H9 (cell line): ENCODE measurements around the gene CLOCK. TPM values are rescaled to one million over a fixed set of nuclear protein-coding genes. Genes with fewer than 3 reads are reported as not detected.

ENCODE experiments used
- DNase-seq: peaks from one replicate; pipeline ENCODE4 v3.0.0-alpha.2; 2017
- H2AFZ ChIP-seq: one replicate; pipeline ENCODE4 v1.6.1; 2013; ENCODE audit warnings: mild to moderate bottlenecking, low read length, control low read depth, moderate library complexity
- H2AK5ac ChIP-seq: 2 replicates; pipeline ENCODE4 v1.6.1; 2013; ENCODE audit warnings: low read length, control low read depth, mixed read lengths; ENCODE audit not compliant: insufficient read length
- H2BK120ac ChIP-seq: one replicate; pipeline ENCODE4 v1.6.1; 2013; ENCODE audit warnings: low read depth, mild to moderate bottlenecking, low read length, control low read depth, inconsistent platforms; ENCODE audit not compliant: poor library complexity, severe bottlenecking
- H2BK12ac ChIP-seq: 2 replicates; pipeline ENCODE4 v1.6.1; 2013; ENCODE audit warnings: low read length, control low read depth, mixed read lengths, low read depth; ENCODE audit not compliant: insufficient read length
- H2BK15ac ChIP-seq: 2 replicates; pipeline ENCODE4 v1.6.1; 2013; ENCODE audit warnings: low read depth, low read length, control low read depth
- H2BK20ac ChIP-seq: one replicate; pipeline ENCODE4 v1.6.1; 2013; ENCODE audit warnings: low read depth, mild to moderate bottlenecking, low read length, control low read depth, inconsistent platforms; ENCODE audit not compliant: poor library complexity, severe bottlenecking
- H2BK5ac ChIP-seq: 2 replicates; pipeline ENCODE4 v1.6.1; 2013; ENCODE audit warnings: low read length, control low read depth, mixed read lengths; ENCODE audit not compliant: insufficient read length
- H3K14ac ChIP-seq: 2 replicates; pipeline ENCODE4 v1.6.1; 2013; ENCODE audit warnings: low read length, control low read depth; ENCODE audit not compliant: insufficient read depth
- H3K18ac ChIP-seq: 2 replicates; pipeline ENCODE4 v1.6.1; 2013; ENCODE audit warnings: low read depth, mild to moderate bottlenecking, mixed read lengths, low read length, control low read depth; ENCODE audit not compliant: insufficient read length
- H3K23ac ChIP-seq: 2 replicates; pipeline ENCODE4 v1.6.1; 2013; ENCODE audit warnings: low read length, control low read depth, mixed read lengths, low read depth; ENCODE audit not compliant: insufficient read length
- H3K23me2 ChIP-seq: 2 replicates; pipeline ENCODE4 v1.6.1; 2013; ENCODE audit warnings: low read depth, mild to moderate bottlenecking, mixed read lengths, low read length, control low read depth; ENCODE audit not compliant: insufficient read length, poor library complexity, severe bottlenecking
- H3K27ac ChIP-seq: 2 replicates; pipeline ENCODE4 v1.5.1; 2013; ENCODE audit warnings: low read length, control low read depth, mixed read lengths, low read depth; ENCODE audit not compliant: insufficient read length
- H3K27me3 ChIP-seq: 2 replicates; pipeline ENCODE4 v1.6.1; 2013; ENCODE audit warnings: low read length, control low read depth, inconsistent platforms; ENCODE audit not compliant: insufficient read depth
- H3K4ac ChIP-seq: 2 replicates; pipeline ENCODE4 v1.6.1; 2013; ENCODE audit warnings: low read depth, mild to moderate bottlenecking, control low read depth, inconsistent platforms, low read length, moderate library complexity
- H3K4me1 ChIP-seq: 2 replicates; pipeline ENCODE4 v1.6.1; 2013; ENCODE audit warnings: low read length, control low read depth, inconsistent platforms; ENCODE audit not compliant: insufficient read depth
- H3K4me2 ChIP-seq: 2 replicates; pipeline ENCODE4 v1.6.1; 2013; ENCODE audit warnings: low read length, control low read depth, mixed read lengths; ENCODE audit not compliant: insufficient read length, insufficient read depth
- H3K56ac ChIP-seq: 2 replicates; pipeline ENCODE4 v1.6.1; 2013; ENCODE audit warnings: low read depth, mild to moderate bottlenecking, mixed read lengths, low read length, control low read depth; ENCODE audit not compliant: insufficient read length
- H3K79me1 ChIP-seq: 2 replicates; pipeline ENCODE4 v1.6.1; 2013; ENCODE audit warnings: low read depth, mild to moderate bottlenecking, moderate library complexity, low read length, control low read depth, inconsistent platforms; ENCODE audit not compliant: insufficient read depth, poor library complexity, severe bottlenecking
- H3K79me2 ChIP-seq: 2 replicates; pipeline ENCODE4 v1.6.1; 2013; ENCODE audit warnings: low read length, control low read depth, inconsistent platforms; ENCODE audit not compliant: insufficient read depth
- H3K9ac ChIP-seq: 2 replicates; pipeline ENCODE4 v1.6.1; 2013; ENCODE audit warnings: low read length, control low read depth, mixed read lengths; ENCODE audit not compliant: insufficient read length; ENCODE audit errors: extremely low read depth
- H3K9me3 ChIP-seq: one replicate; pipeline ENCODE4 v1.6.1; 2013; ENCODE audit warnings: low read depth, low read length, inconsistent platforms; ENCODE audit not compliant: control insufficient read depth
- H3T11ph ChIP-seq: one replicate; pipeline ENCODE4 v1.6.1; 2013; ENCODE audit warnings: mild to moderate bottlenecking, low read length, control low read depth, inconsistent platforms
- H4K20me1 ChIP-seq: one replicate; pipeline ENCODE4 v1.6.1; 2013; ENCODE audit not compliant: control insufficient read depth, insufficient read length, insufficient read depth
- H4K5ac ChIP-seq: 2 replicates; pipeline ENCODE4 v1.6.1; 2013; ENCODE audit warnings: low read depth, mild to moderate bottlenecking, mixed read lengths, low read length, control low read depth; ENCODE audit not compliant: insufficient read length
- H4K8ac ChIP-seq: replicated peaks from 2 replicates; pipeline ENCODE4 v1.6.1; 2013; ENCODE audit warnings: low read length, control low read depth, mixed read lengths, low read depth; ENCODE audit not compliant: insufficient read length
- H4K91ac ChIP-seq: 2 replicates; pipeline ENCODE4 v1.6.1; 2013; ENCODE audit warnings: low read depth, mild to moderate bottlenecking, moderate library complexity, mixed read lengths, low read length, control low read depth; ENCODE audit not compliant: insufficient read length
- H3K27ac Mint-ChIP-seq, 3 experiments: 2 replicates in 2 of 3; 3 replicates in 1 of 3; pipeline ENCODE4 v1.8.0; 2020 to 2021; ENCODE audit warnings: mixed read lengths in 3 of 3, mild to moderate bottlenecking in 1 of 3, moderate library complexity in 1 of 3
- H3K27me3 Mint-ChIP-seq: 2 replicates; pipeline ENCODE4 v1.8.0; 2021; ENCODE audit warnings: low read depth, mild to moderate bottlenecking, moderate library complexity, mixed read lengths
- H3K36me3 Mint-ChIP-seq, 3 experiments: 2 replicates in 2 of 3; 3 replicates in 1 of 3; pipeline ENCODE4 v1.8.0; 2020 to 2021; ENCODE audit warnings: low read depth in 3 of 3, mixed read lengths in 3 of 3; ENCODE audit not compliant: insufficient read depth in 1 of 3
- H3K4me1 Mint-ChIP-seq, 2 experiments: 2 replicates each; pipeline ENCODE4 v1.8.0; 2020; ENCODE audit warnings: mixed read lengths in 2 of 2
- H3K4me3 Mint-ChIP-seq, 2 experiments: 2 replicates in 1 of 2; 3 replicates in 1 of 2; pipeline ENCODE4 v1.8.0; 2020 to 2021; ENCODE audit warnings: mild to moderate bottlenecking in 2 of 2, mixed read lengths in 2 of 2, moderate library complexity in 1 of 2
- H3K9me3 Mint-ChIP-seq, 2 experiments: 2 replicates in 1 of 2; 3 replicates in 1 of 2; pipeline ENCODE4 v1.8.0; 2020; ENCODE audit warnings: mild to moderate bottlenecking in 2 of 2, mixed read lengths in 2 of 2, moderate library complexity in 1 of 2
- WGBS: extraction: QIAGEN DNeasy Blood & Tissue Kit; methylation state at CpG from one replicate; pipeline ENCODE4 v1.1.7; 2013; ENCODE audit warnings: missing lambda C conversion rate, low lambda C conversion rate, mixed read lengths; ENCODE audit not compliant: insufficient read length; ENCODE audit errors: extremely low coverage; 5-methylcytosine and 5-hydroxymethylcytosine counted together
- total RNA-seq: library from RNA; stranded (reverse); gene quantifications from 2 replicates; pipeline ENCODE4 v1.2.1, GENCODE V29; 2021
- TF ChIP-seq, protein P1 (sequence below): fragments of 200-600 bp; sonication (generic); conservative IDR thresholded peaks from 3 replicates; pipeline ENCODE4 v1.8.0; 2021; ENCODE audit warnings: antibody characterized with exemption, mild to moderate bottlenecking

CLOCK gene
- total RNA-seq, 1 experiment from 2014 or later = 16.2 TPM

DNA sequence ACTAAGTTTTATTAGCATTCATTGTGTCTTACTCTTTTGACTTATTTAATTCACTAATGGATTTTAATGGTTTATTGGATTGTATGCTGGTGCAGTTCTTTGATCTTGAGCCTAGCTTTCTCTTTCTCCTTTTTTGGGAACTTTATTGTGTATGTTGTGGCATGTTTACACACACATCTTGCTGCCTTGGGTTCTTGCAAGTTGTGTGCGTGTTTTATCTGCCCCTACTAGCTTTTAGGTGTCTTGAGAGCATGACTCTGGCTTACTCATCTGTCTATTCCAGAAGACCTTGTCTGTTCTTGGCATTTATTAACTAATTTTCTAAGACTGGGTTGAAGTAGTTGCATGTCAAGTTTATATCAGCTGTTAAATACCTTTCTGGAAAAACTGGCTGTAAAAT, 148.2 kb downstream of the CLOCK start:
- no peak overlapping the region for H2BK15ac ChIP-seq
- H2BK20ac ChIP-seq = no peak overlapping the region
- H3K56ac ChIP-seq = no peak overlapping the region
- H3K9ac ChIP-seq = peak overlapping the region; percentile 49
- no peak overlapping the region for H3K27ac ChIP-seq
- H3T11ph ChIP-seq = no peak overlapping the region
- DNase-seq = no peak
- H3K23me2 ChIP-seq = peaks cover 10% of the 10 kb centered on the region
- H4K8ac ChIP-seq = no peak overlapping the region
- H3K79me2 ChIP-seq = peaks cover 33% of the 10 kb centered on the region
- H2AFZ ChIP-seq = no peak overlapping the region
- no peak overlapping the region for H2AK5ac ChIP-seq
- Mint-ChIP-seq H3K9me3 (no peaks in the 10 kb centered on the region; a peak in 1 of 5 replicates), H3K27ac (no peak overlapping the region; a peak in 1 of 7 replicates), H3K27me3 (no peaks in the 10 kb centered on the region; the same call in 1 of the 2 replicates), H3K4me3 (peak overlapping the region; percentile 88 to 93), H3K4me1 (peaks cover 31 to 32% of the 10 kb centered on the region in 2 experiments), H3K36me3 (peaks cover 30 to 42% (median 38%) of the 10 kb centered on the region in 3 experiments)
- H3K4me2 ChIP-seq = peak overlapping the region; percentile 83
- H3K27me3 ChIP-seq = no peaks in the 10 kb centered on the region
- H3K9me3 ChIP-seq = no peaks in the 10 kb centered on the region
- H3K23ac ChIP-seq = no peak overlapping the region
- no peak overlapping the region for H4K5ac ChIP-seq
- H3K4ac ChIP-seq = no peak overlapping the region
- no CpG with 5 or more reads among the region's 1 CpG for WGBS
- H2BK12ac ChIP-seq = no peak overlapping the region
- H3K14ac ChIP-seq = no peak overlapping the region
- H2BK120ac ChIP-seq = no peak overlapping the region
- no peaks in the 10 kb centered on the region for H3K4me1 ChIP-seq
- H4K91ac ChIP-seq = no peak overlapping the region
- no peaks in the 10 kb centered on the region for H3K79me1 ChIP-seq
- no peak overlapping the region for H3K18ac ChIP-seq
- no peaks in the 10 kb centered on the region for H4K20me1 ChIP-seq
- no peak overlapping the region for H2BK5ac ChIP-seq
- TF ChIP-seq, protein P1, sequence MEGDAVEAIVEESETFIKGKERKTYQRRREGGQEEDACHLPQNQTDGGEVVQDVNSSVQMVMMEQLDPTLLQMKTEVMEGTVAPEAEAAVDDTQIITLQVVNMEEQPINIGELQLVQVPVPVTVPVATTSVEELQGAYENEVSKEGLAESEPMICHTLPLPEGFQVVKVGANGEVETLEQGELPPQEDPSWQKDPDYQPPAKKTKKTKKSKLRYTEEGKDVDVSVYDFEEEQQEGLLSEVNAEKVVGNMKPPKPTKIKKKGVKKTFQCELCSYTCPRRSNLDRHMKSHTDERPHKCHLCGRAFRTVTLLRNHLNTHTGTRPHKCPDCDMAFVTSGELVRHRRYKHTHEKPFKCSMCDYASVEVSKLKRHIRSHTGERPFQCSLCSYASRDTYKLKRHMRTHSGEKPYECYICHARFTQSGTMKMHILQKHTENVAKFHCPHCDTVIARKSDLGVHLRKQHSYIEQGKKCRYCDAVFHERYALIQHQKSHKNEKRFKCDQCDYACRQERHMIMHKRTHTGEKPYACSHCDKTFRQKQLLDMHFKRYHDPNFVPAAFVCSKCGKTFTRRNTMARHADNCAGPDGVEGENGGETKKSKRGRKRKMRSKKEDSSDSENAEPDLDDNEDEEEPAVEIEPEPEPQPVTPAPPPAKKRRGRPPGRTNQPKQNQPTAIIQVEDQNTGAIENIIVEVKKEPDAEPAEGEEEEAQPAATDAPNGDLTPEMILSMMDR = no peak
